OCI-LY1 (cell line): ENCODE results near the gene DISP1.

Experiments
- H2AFZ ChIP-seq: fragments of 200-600 bp; sonication (generic), shearing (Covaris generic); 2 replicates; pipeline ENCODE4 v1.6.0; 2014; ENCODE audit warnings: antibody characterized with exemption, mild to moderate bottlenecking, low read length
- H3F3A ChIP-seq: fragments of 200-600 bp; sonication (generic), shearing (Covaris generic); 2 replicates; pipeline ENCODE4 v1.6.0; 2014; ENCODE audit warnings: mild to moderate bottlenecking, antibody characterized with exemption, low read length, moderate library complexity; ENCODE audit not compliant: insufficient read depth
- H3K27ac ChIP-seq: fragments of 200-600 bp; sonication (generic); 2 replicates; pipeline ENCODE4 v1.5.1; 2014; ENCODE audit warnings: low read length, mixed run types, mild to moderate bottlenecking, low read depth; ENCODE audit not compliant: poor library complexity, severe bottlenecking
- H3K27me3 ChIP-seq: fragments of 200-600 bp; sonication (generic); 2 replicates; pipeline ENCODE4 v1.6.0; 2014; ENCODE audit warnings: antibody characterized with exemption, mild to moderate bottlenecking, low read length, moderate library complexity; ENCODE audit not compliant: insufficient read depth
- H3K36me3 ChIP-seq: fragments of 200-600 bp; sonication (generic); 2 replicates; pipeline ENCODE4 v1.6.1; 2014; ENCODE audit warnings: mild to moderate bottlenecking, antibody characterized with exemption, low read length, moderate library complexity, mixed read lengths; ENCODE audit not compliant: insufficient read depth
- H3K4me1 ChIP-seq: fragments of 200-600 bp; sonication (generic); 2 replicates; pipeline ENCODE4 v1.5.1; 2014; ENCODE audit warnings: mild to moderate bottlenecking, low read length, moderate library complexity; ENCODE audit not compliant: insufficient read depth, severe bottlenecking
- H3K4me2 ChIP-seq: fragments of 200-600 bp; sonication (generic), shearing (Covaris generic); 2 replicates; pipeline ENCODE4 v1.6.1; 2014; ENCODE audit warnings: low read length
- H3K4me3 ChIP-seq: fragments of 200-600 bp; sonication (generic); 2 replicates; pipeline ENCODE4 v1.5.1; 2014; ENCODE audit warnings: low read length, low read depth, mild to moderate bottlenecking, mixed read lengths; ENCODE audit not compliant: poor library complexity, severe bottlenecking
- H3K79me2 ChIP-seq: fragments of 200-600 bp; shearing (Covaris generic); 2 replicates; pipeline ENCODE4 v1.6.1; 2016; ENCODE audit warnings: mixed run types, low read length, mixed read lengths; ENCODE audit not compliant: insufficient read depth
- H3K9ac ChIP-seq: fragments of 200-600 bp; sonication (generic), shearing (Covaris generic); 2 replicates; pipeline ENCODE4 v1.6.1; 2014; ENCODE audit warnings: mild to moderate bottlenecking, low read length, mixed read lengths
- H3K9me2 ChIP-seq: fragments of 200-600 bp; sonication (generic), shearing (Covaris generic); 2 replicates; pipeline ENCODE4 v1.6.1; 2014; ENCODE audit warnings: low read depth, mild to moderate bottlenecking, low read length, mixed read lengths
- H3K9me3 ChIP-seq: fragments of 200-600 bp; shearing (Covaris generic); 2 replicates; pipeline ENCODE4 v1.6.1; 2014; ENCODE audit warnings: low read length, mixed read lengths
- H4K20me1 ChIP-seq: fragments of 200-600 bp; sonication (generic), shearing (Covaris generic); 2 replicates; pipeline ENCODE4 v1.6.0; 2016; ENCODE audit warnings: mild to moderate bottlenecking, low read length; ENCODE audit not compliant: insufficient read depth
- CTCF ChIP-seq: fragments of 200-600 bp; sonication (generic), shearing (Covaris generic); IDR thresholded peaks from 2 replicates; pipeline ENCODE4 v1.5.1; 2017; ENCODE audit warnings: mild to moderate bottlenecking, antibody characterized with exemption, low read length, moderate library complexity, mixed read lengths
- EZH2 ChIP-seq: fragments of 200-600 bp; sonication (generic), shearing (Covaris generic); IDR thresholded peaks from 2 replicates; pipeline ENCODE4 v1.8.0; 2017; ENCODE audit warnings: borderline replicate concordance, mixed run types, mild to moderate bottlenecking, antibody characterized with exemption, low read length, moderate library complexity, mixed read lengths

The DISP1 gene

DNA sequence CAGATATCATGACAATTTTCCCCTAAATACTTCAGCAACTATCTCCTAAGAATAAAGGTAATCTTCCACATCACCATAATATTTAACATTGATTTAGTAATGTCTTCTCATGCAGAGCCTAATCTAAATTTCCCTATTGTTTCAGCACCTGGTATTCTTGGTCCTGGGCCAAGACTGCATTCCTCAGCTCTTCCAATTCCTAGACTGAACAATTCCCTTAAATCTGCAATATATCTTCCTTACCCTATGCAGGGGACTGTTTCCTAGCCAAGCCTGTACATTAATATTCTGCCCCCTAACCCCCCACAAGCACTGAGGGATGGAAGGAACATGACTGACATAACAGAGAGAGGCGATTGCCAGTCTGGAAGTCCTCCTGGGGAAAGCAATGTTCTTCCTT, 28.7 kb upstream of the DISP1 start:
- Histone ChIP-seq H3K36me3 (no peaks in the 10 kb centered on the region), H3K4me2 (no peak overlapping the region), H3K9ac (no peak overlapping the region), H3K4me1 (no peaks in the 10 kb centered on the region), H3K9me3 (0 out of 2 replicates have a peak, but pooled peaks cover 4% of the 10 kb centered on the region), H3K27ac (no peak overlapping the region), H4K20me1 (no peaks in the 10 kb centered on the region), H3K4me3 (no peak overlapping the region), H3K79me2 (no peaks in the 10 kb centered on the region), H2AFZ (no peak overlapping the region), H3F3A (no peaks in the 10 kb centered on the region), H3K9me2 (no peaks in the 10 kb centered on the region), H3K27me3 (no peaks in the 10 kb centered on the region)
- TF ChIP-seq EZH2 = no peak

- H3K4me2 ChIP-seq = no peak overlapping the region
- no peak overlapping the region for H2AFZ ChIP-seq
- H3K4me3 ChIP-seq = no peak overlapping the region
- no peaks in the 10 kb centered on the region for H3F3A ChIP-seq
- H3K4me1 ChIP-seq = no peaks in the 10 kb centered on the region
- H3K27ac ChIP-seq = no peak overlapping the region
- H3K9me3 ChIP-seq = 0 out of 2 replicates have a peak, but pooled peaks cover 4% of the 10 kb centered on the region
- H3K27me3 ChIP-seq = no peaks in the 10 kb centered on the region
- no peaks in the 10 kb centered on the region for H4K20me1 ChIP-seq
- no peak overlapping the region for H3K9ac ChIP-seq
- no peak for TF ChIP-seq EZH2
- TF ChIP-seq CTCF = no peak
- no peaks in the 10 kb centered on the region for H3K79me2 ChIP-seq
- no peaks in the 10 kb centered on the region for H3K36me3 ChIP-seq
- H3K9me2 ChIP-seq = no peaks in the 10 kb centered on the region
Observed at GRCh38 chr1:222787729-222788128, 27.1 kb upstream of the DISP1 start.

GRCh38 chr1:222788402-222789156, 26.3 kb upstream of the DISP1 start:
- Histone ChIP-seq H3K4me2 (no peak overlapping the region), H4K20me1 (no peaks in the 10 kb centered on the region), H3K9ac (no peak overlapping the region), H3K27me3 (no peaks in the 10 kb centered on the region), H3K79me2 (no peaks in the 10 kb centered on the region), H3K4me3 (no peak overlapping the region), H3K36me3 (no peaks in the 10 kb centered on the region), H3K9me2 (no peaks in the 10 kb centered on the region), H2AFZ (no peak overlapping the region), H3K27ac (no peak overlapping the region), H3K4me1 (no peaks in the 10 kb centered on the region), H3F3A (no peaks in the 10 kb centered on the region), H3K9me3 (0 out of 2 replicates have a peak, but pooled peaks cover 4% of the 10 kb centered on the region)
- TF ChIP-seq EZH2 (no peak), CTCF (no peak)

- H3K4me2 ChIP-seq = no peak overlapping the region
- no peaks in the 10 kb centered on the region for H3F3A ChIP-seq
- no peak overlapping the region for H3K9ac ChIP-seq
- H3K4me1 ChIP-seq = no peaks in the 10 kb centered on the region
- H3K9me2 ChIP-seq = no peaks in the 10 kb centered on the region
- TF ChIP-seq CTCF (no peak), EZH2 (no peak)
- no peak overlapping the region for H2AFZ ChIP-seq
- H4K20me1 ChIP-seq = no peaks in the 10 kb centered on the region
- H3K27ac ChIP-seq = no peak overlapping the region
- no peaks in the 10 kb centered on the region for H3K79me2 ChIP-seq
- no peak overlapping the region for H3K4me3 ChIP-seq
- H3K9me3 ChIP-seq = 0 out of 2 replicates have a peak, but pooled peaks cover 4% of the 10 kb centered on the region
- H3K27me3 ChIP-seq = no peaks in the 10 kb centered on the region
- no peaks in the 10 kb centered on the region for H3K36me3 ChIP-seq
Observed at GRCh38 chr1:222790115-222790514, 24.7 kb upstream of the DISP1 start.
